ENCODE measurements around the gene DHX36. TPM values are rescaled to one million over a fixed set of nuclear protein-coding genes. Genes with fewer than 3 reads are reported as not detected.
A peak's percentile ranks its signal among the peaks of the same experiment; 100 is the strongest.

Gene DHX36
- total and polyA plus RNA-seq, 4 donors, result 15.0 to 86.4 (median 62.9) TPM

- no peak for DNase-seq
- ATAC-seq (ENCODE audit: low FRiP score), result no peak
- Histone ChIP-seq H3K27me3 (ENCODE audit: control insufficient read depth in 1 of 2, insufficient read depth in 2 of 2, low read length in 1 of 2) (no peaks in the 10 kb centered on the region), H3K9me3 (ENCODE audit: control insufficient read depth, low read length) (no peaks in the 10 kb centered on the region), H3K4me3 (ENCODE audit: low read length in 2 of 2) (no peak overlapping the region), H3K27ac (ENCODE audit: low read depth in 1 of 2, low read length in 2 of 2) (no peak overlapping the region), H3K36me3 (ENCODE audit: control insufficient read depth in 1 of 2, insufficient read depth in 2 of 2, low read length in 1 of 2) (peaks cover 4% of the 10 kb centered on the region in 2 donors), H3K4me1 (ENCODE audit: control insufficient read depth in 1 of 2, insufficient read depth in 2 of 2, low read length in 2 of 2) (no peaks in the 10 kb centered on the region)
- WGBS, 2 donors, result 62 to 63% methylated on average over 2 of the region's 2 CpGs
- intact Hi-C loops (cut with DNase I), result no loop called here
Observed at GRCh38 chr3:154273381-154273780, 50.9 kb downstream of the DHX36 start.

GRCh38 chr3:154254527-154254926 lies 69.8 kb downstream of the DHX36 start:
- peaks cover 8 to 17% of the 10 kb centered on the region in 2 donors for H3K36me3 ChIP-seq (ENCODE audit: control insufficient read depth in 1 of 2, insufficient read depth in 2 of 2, low read length in 1 of 2)
- intact Hi-C loops (cut with DNase I), result loop anchor here (2.0 to 10.0 kb wide), 3 partner anchors 132 to 250 kb away; partner anchors contain the start of gene ARHGEF26 (in 1 of the 2)
- H3K4me1 ChIP-seq (ENCODE audit: control insufficient read depth in 1 of 2, insufficient read depth in 2 of 2, low read length in 2 of 2), result no peaks in the 10 kb centered on the region
- no peaks in the 10 kb centered on the region for H3K27me3 ChIP-seq (ENCODE audit: control insufficient read depth in 1 of 2, insufficient read depth in 2 of 2, low read length in 1 of 2)
- DNase-seq, result no peak
- WGBS, 2 donors, result 71 to 77% methylated on average over 8 of the region's 8 CpGs
- H3K27ac ChIP-seq (ENCODE audit: low read depth in 1 of 2, low read length in 2 of 2), result no peak overlapping the region
- peaks cover 2% of the 10 kb centered on the region for H3K9me3 ChIP-seq (ENCODE audit: control insufficient read depth, low read length)
- H3K4me3 ChIP-seq (ENCODE audit: low read length in 2 of 2), result no peak overlapping the region
- ATAC-seq (ENCODE audit: low FRiP score), result no peak

DNA sequence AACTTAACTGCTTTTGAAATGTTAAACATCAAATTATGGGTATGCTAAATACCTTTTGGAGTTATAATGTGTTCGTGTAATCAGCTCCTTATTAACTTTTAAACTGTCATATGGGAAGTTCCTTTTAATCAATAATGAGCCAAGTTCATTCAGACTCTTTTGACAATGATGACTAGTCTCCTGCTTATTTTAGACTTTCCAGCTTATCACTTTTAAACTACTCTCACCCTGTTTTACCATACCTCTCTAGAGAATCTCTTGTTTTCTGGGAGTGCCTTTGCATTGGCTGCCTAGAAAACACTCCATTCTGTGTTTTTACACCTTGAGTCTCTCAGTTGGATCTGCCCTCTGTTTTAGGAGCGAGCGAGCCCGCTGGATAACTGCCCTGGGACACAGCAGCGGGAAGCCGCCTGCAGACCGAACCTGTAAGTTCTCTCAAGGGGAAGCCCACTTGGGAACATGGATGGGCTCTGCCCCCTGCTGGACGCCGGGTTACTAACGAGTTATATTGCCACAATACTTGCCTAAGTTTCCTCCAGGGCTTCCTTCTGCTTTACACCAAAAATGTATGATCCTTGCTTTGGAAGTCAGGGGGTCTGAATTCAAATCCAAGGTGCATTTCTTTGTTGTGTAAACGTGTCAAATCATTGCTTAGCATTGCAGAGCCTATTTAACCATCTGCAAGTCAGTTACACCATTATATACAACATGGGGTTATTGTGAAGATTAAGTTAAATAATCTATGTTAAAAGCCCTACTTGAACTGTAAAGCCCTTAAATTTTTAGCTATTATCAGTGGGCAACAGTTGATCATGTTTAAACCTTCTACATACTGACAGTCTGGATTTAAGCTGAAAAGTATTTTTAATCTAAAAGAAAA lies 71.3 kb downstream of the DHX36 start:
- Histone ChIP-seq H3K27me3 (ENCODE audit: control insufficient read depth in 1 of 2, insufficient read depth in 2 of 2, low read length in 1 of 2) (no peaks in the 10 kb centered on the region), H3K4me1 (ENCODE audit: control insufficient read depth in 1 of 2, insufficient read depth in 2 of 2, low read length in 2 of 2) (no peaks in the 10 kb centered on the region), H3K36me3 (ENCODE audit: control insufficient read depth in 1 of 2, insufficient read depth in 2 of 2, low read length in 1 of 2) (peaks cover 5 to 10% of the 10 kb centered on the region in 2 donors), H3K9me3 (ENCODE audit: control insufficient read depth, low read length) (no peaks in the 10 kb centered on the region), H3K27ac (ENCODE audit: low read depth in 1 of 2, low read length in 2 of 2) (no peak overlapping the region), H3K4me3 (ENCODE audit: low read length in 2 of 2) (no peak overlapping the region)
- intact Hi-C loops (cut with DNase I), result loop anchor here (2.0 to 10.0 kb wide), 3 partner anchors 131 to 248 kb away; partner anchors contain the start of gene ARHGEF26 (in 1 of the 2)
- ATAC-seq (ENCODE audit: low FRiP score) (peak; percentile 94), DNase-seq (peak; percentile 93 to 98)
- WGBS, 2 donors, result 4% methylated on average over 11 of the region's 11 CpGs

DNA sequence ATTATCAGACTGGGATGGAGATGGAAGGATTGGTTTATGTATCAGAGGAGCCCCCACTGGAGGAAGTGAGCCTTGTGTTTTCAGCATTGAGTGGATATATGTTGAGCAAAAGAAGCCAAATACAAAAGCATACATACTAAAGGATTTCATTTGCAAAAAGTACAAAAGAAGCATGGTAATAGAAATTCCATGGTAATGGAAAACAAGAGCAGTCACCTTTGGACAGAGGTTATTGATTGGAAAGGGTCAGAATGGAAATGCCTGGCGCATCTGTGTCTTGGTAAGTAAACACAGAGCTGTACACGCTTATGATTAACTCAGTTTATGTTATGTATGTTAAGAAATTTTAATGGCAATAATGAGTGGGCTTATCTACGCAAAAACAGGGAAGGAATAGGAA lies 72.7 kb downstream of the DHX36 start:
- Histone ChIP-seq H3K27me3 (ENCODE audit: control insufficient read depth in 1 of 2, insufficient read depth in 2 of 2, low read length in 1 of 2) (no peaks in the 10 kb centered on the region), H3K4me3 (ENCODE audit: low read length in 2 of 2) (no peak overlapping the region), H3K4me1 (ENCODE audit: control insufficient read depth in 1 of 2, insufficient read depth in 2 of 2, low read length in 2 of 2) (no peaks in the 10 kb centered on the region), H3K27ac (ENCODE audit: low read depth in 1 of 2, low read length in 2 of 2) (no peak overlapping the region), H3K36me3 (ENCODE audit: control insufficient read depth in 1 of 2, insufficient read depth in 2 of 2, low read length in 1 of 2) (peaks cover 3 to 10% of the 10 kb centered on the region in 2 donors), H3K9me3 (ENCODE audit: control insufficient read depth, low read length) (no peaks in the 10 kb centered on the region)
- no peak for DNase-seq
- no peak for ATAC-seq (ENCODE audit: low FRiP score)
- intact Hi-C loops (cut with DNase I), result loop anchor here (2.0 to 10.0 kb wide), 3 partner anchors 129 to 247 kb away; partner anchors contain the start of gene ARHGEF26 (in 1 of the 2)
- WGBS, 2 donors, result 93 to 98% methylated on average over 3 of the region's 3 CpGs

- ATAC-seq (ENCODE audit: low FRiP score), result no peak
- H3K27ac ChIP-seq (ENCODE audit: low read depth in 1 of 2, low read length in 2 of 2), result no peak overlapping the region
- no peaks in the 10 kb centered on the region for H3K4me1 ChIP-seq (ENCODE audit: control insufficient read depth in 1 of 2, insufficient read depth in 2 of 2, low read length in 2 of 2)
- no peak for DNase-seq
- H3K27me3 ChIP-seq (ENCODE audit: control insufficient read depth in 1 of 2, insufficient read depth in 2 of 2, low read length in 1 of 2), result no peaks in the 10 kb centered on the region
- no peak overlapping the region for H3K4me3 ChIP-seq (ENCODE audit: low read length in 2 of 2)
- peaks cover 3 to 7% of the 10 kb centered on the region in 2 donors for H3K36me3 ChIP-seq (ENCODE audit: control insufficient read depth in 1 of 2, insufficient read depth in 2 of 2, low read length in 1 of 2)
- 95 to 96% methylated on average over 4 of the region's 4 CpGs for WGBS, 2 donors
- intact Hi-C loops (cut with DNase I), result loop anchor here (5.0 to 10.0 kb wide), 2 partner anchors 128 to 245 kb away; partner anchors contain the start of gene ARHGEF26 (in 1 of the 2)
- H3K9me3 ChIP-seq (ENCODE audit: control insufficient read depth, low read length), result no peaks in the 10 kb centered on the region
Observed at GRCh38 chr3:154250291-154250690, 74.0 kb downstream of the DHX36 start.

DNA sequence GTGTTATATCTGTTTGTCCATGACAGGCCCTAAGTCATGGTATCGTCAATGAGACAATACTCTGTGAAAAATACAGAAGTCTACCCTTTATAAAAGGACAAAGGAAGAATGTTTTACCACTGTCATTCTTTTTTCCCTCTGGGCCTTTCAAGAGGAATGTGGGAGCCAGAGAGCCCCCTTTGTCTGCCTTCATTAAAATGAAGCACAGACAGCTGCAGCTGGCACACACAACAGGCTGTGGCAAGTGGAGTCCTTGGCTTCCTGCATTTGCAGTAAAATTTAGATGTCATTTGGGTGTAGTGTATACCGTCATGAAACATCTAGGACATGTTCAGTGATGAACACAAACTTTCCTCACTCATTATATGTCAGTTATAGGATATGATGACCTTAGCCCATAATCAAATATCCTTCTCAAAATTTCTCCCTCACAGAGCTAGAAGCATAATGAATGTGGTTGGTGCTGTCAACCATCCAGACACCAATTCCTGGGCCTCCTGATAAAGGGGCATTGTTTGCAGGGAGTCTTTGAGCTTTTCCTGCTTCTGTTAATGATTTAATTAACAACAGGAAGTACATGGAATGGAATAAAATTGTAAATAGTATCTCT lies 76.4 kb downstream of the DHX36 start:
- Histone ChIP-seq H3K27ac (ENCODE audit: low read depth in 1 of 2, low read length in 2 of 2) (no peak overlapping the region), H3K4me1 (ENCODE audit: control insufficient read depth in 1 of 2, insufficient read depth in 2 of 2, low read length in 2 of 2) (peaks cover 2% of the 10 kb centered on the region in 2 donors), H3K9me3 (ENCODE audit: control insufficient read depth, low read length) (no peaks in the 10 kb centered on the region), H3K36me3 (ENCODE audit: control insufficient read depth in 1 of 2, insufficient read depth in 2 of 2, low read length in 1 of 2) (peaks cover 0 to 3% of the 10 kb centered on the region in 2 donors), H3K4me3 (ENCODE audit: low read length in 2 of 2) (no peak overlapping the region), H3K27me3 (ENCODE audit: control insufficient read depth in 1 of 2, insufficient read depth in 2 of 2, low read length in 1 of 2) (no peaks in the 10 kb centered on the region)
- ATAC-seq (ENCODE audit: low FRiP score) (no peak), DNase-seq (no peak)
- WGBS, 2 donors, result 91 to 96% methylated on average over 2 of the region's 2 CpGs
- intact Hi-C loops (cut with DNase I), result no loop called here

- H3K4me3 ChIP-seq (ENCODE audit: low read length in 2 of 2), result no peak overlapping the region
- whole genome bisulfite sequencing, 2 donors, result 21 to 32% methylated on average over 2 of the region's 2 CpGs
- H3K36me3 ChIP-seq (ENCODE audit: control insufficient read depth in 1 of 2, insufficient read depth in 2 of 2, low read length in 1 of 2), result peaks cover 0 to 2% of the 10 kb centered on the region in 2 donors
- peak; percentile 49 for ATAC-seq (ENCODE audit: low FRiP score)
- H3K9me3 ChIP-seq (ENCODE audit: control insufficient read depth, low read length), result no peaks in the 10 kb centered on the region
- H3K27me3 ChIP-seq (ENCODE audit: control insufficient read depth in 1 of 2, insufficient read depth in 2 of 2, low read length in 1 of 2), result no peaks in the 10 kb centered on the region
- intact Hi-C loops (cut with DNase I), result loop anchor here in 1 of 2 donors (5.0 kb wide), 1 partner anchor 122 kb away; the partner anchor contains the start of gene ARHGEF26
- DNase-seq, result no peak
- H3K4me1 ChIP-seq (ENCODE audit: control insufficient read depth in 1 of 2, insufficient read depth in 2 of 2, low read length in 2 of 2), result peaks cover 2 to 13% of the 10 kb centered on the region in 2 donors
- H3K27ac ChIP-seq (ENCODE audit: low read depth in 1 of 2, low read length in 2 of 2), result no peak overlapping the region
Observed at GRCh38 chr3:154244644-154245043, 79.6 kb downstream of the DHX36 start.

DNA sequence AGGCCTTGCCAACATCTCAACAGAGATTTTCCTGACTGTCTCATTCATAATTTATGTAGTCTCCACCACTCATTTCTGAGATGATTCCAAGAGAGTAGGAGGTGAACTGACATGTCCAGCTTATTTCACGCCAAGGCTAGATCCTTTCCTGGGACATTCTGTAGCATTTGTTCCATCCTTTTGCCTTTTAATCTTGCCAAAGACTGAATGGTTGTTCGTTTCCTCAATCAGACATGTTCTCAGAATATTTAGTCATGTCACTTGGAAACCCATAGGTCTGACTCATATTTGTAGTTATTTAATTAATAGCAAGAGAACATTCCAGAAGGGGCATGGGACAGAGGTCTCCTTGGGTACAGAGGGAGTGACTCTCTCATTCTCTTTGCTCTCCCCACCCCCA lies 80.9 kb downstream of the DHX36 start:
- no peak for DNase-seq
- Histone ChIP-seq H3K9me3 (ENCODE audit: control insufficient read depth, low read length) (no peaks in the 10 kb centered on the region), H3K36me3 (ENCODE audit: control insufficient read depth in 1 of 2, insufficient read depth in 2 of 2, low read length in 1 of 2) (peaks cover 0 to 2% of the 10 kb centered on the region in 2 donors), H3K4me3 (ENCODE audit: low read length in 2 of 2) (no peak overlapping the region), H3K27ac (ENCODE audit: low read depth in 1 of 2, low read length in 2 of 2) (peak overlapping the region; percentile 32 to 98), H3K4me1 (ENCODE audit: control insufficient read depth in 1 of 2, insufficient read depth in 2 of 2, low read length in 2 of 2) (peaks cover 2 to 15% of the 10 kb centered on the region in 2 donors), H3K27me3 (ENCODE audit: control insufficient read depth in 1 of 2, insufficient read depth in 2 of 2, low read length in 1 of 2) (no peaks in the 10 kb centered on the region)
- WGBS, 2 donors, result 6 to 7% methylated on average over 2 of the region's 2 CpGs
- peak; percentile 73 for ATAC-seq (ENCODE audit: low FRiP score)
- intact Hi-C loops (cut with DNase I), result loop anchor here in 1 of 2 donors (5.0 kb wide), 1 partner anchor 121 kb away; the partner anchor contains the start of gene ARHGEF26
